OCI-M2 (cell line): Measurements from ENCODE around the gene DND1.
"Not testable (repeated sequence)": the region's sequence is repeated elsewhere in the genome, so short reads cannot be mapped to it uniquely, and the experiment has no call there.

Experiments
- DNase-seq: peaks from one replicate; lab custom pipeline; 2025; ENCODE audit not compliant: unreplicated experiment; lab: John Stamatoyannopoulos, UW

The DND1 gene

DNA sequence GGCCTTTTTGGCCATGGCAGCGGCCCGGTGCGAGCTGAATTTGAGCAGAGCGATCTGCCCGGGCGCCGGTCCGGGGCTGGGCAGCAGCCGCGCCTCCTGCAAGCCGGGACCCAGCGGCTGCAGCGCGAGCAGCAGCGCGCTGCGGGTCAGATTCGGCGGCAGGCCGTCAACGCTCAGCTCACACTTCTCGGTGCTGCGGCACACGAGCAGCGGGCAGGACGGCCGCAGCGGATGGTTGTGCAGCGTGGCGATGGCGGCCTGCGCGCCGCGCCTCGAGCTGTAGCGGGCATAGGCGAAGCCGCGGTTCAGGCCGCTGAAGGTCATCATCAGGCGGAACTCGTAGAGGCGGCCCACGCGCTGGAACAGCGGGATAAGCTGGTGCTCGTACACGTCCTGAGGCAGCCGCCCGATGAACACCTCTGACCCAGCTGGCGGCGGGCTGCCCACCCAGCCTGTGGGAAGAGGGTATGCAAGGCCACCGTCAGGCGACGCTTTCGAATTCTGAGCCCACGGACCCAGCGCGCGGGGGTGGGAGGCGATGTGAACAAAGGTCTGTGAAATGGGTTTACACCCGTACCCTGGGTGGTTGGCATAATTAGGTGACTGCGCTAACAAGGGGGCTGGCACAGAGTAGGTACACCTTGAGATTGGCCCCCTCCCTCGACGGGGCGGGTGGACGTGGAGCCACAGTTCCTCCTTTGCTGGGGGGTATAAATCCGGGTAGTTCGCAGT lies 755 bp downstream of the DND1 start:
- no peak for DNase-seq

- DNase-seq = no peak
These were observed 1.8 kb downstream of the DND1 start for GRCh38 chr5:140671472-140672125.

DNA sequence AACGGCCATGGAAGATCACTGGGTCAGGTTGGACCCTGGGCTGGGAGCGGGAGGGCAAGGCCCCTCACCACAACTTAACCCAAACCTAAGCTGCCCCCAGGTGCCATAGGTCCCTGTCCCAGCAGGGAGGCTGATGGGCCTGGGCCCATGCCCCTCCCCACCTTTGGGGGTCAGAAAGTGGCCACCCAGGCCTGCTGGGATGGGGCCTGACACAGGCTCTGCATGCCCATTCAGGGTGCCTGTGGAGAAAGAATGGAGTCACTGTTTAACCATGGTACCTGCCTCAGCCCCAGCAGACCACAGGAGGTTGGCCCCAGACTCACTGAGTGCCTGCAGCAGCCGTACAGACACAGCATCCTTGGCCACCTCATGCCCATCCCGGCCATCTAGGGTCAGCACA lies 2.3 kb downstream of the DND1 start:
- DNase-seq = not testable (repeated sequence)

DNA sequence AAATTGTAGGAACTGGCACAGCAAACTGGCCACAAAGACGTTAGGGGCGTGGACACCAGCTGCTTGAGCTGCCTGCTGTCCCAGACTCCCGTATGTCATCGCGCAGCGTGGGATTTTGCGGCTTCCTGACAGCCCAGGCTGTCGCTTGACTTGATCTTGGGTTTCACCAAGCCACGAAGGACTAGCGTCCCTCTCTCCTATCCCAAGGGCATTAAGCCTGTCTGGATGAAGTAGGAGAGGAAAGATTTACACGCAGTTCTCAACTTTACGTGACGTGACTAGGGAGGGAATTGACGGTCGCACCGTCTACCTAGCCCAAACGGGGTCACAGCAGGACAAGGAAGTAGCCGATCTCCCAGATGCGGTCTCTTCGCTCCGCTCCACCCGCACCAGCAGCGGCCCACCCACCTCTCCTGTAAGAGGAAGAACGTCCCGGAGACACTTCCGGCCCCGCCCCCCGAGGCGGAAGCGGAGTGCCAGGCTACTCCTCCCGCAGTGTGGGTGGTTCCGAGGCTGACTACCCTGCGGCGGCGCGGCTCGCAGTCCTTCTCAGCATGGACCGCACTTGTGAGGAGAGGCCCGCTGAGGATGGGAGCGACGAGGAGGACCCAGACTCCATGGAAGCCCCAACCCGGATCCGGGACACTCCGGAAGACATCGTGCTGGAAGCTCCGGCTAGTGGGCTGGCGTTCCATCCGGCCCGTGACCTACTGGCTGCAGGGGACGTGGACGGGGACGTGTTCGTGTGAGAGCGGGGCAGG lies 8.8 kb downstream of the DND1 start, which contains the start of gene WDR55:
TSS of gene WDR55 (plus strand) at position 546 of the 761 bp plus-strand sequence. CDS start at position 555, 9 bp downstream.
- DNase-seq = peak; percentile 74

GRCh38 chr5:140664030-140664358 lies 9.4 kb downstream of the DND1 start:
- DNase-seq = no peak

GRCh38 chr5:140660371-140660770 lies 13.0 kb downstream of the DND1 start:
- not testable (repeated sequence) for DNase-seq

GRCh38 chr5:140658870-140659269 lies 14.5 kb downstream of the DND1 start:
- no peak for DNase-seq

- DNase-seq = no peak
These were observed 26.3 kb downstream of the DND1 start for GRCh38 chr5:140647042-140647419.

DNA sequence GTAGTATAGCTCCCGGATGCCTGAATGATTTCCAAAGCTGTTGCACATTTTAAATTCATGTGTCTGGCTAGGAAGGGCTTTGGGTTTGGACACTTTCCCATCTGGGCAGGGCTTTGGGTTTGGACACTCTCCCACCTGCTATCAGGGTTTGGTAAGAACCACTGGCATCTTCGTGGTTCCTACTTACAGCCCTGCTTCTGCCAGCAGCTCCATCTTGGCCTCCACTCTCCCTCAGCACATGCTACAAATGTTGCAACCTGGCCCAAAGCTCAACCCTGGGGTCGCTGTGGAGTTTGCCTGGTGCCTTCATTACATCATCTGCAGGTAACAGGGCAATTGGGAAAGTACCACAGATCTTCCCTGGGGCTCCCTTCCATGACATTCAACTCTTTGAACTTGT lies 30.7 kb downstream of the DND1 start:
- DNase-seq = no peak

DNA sequence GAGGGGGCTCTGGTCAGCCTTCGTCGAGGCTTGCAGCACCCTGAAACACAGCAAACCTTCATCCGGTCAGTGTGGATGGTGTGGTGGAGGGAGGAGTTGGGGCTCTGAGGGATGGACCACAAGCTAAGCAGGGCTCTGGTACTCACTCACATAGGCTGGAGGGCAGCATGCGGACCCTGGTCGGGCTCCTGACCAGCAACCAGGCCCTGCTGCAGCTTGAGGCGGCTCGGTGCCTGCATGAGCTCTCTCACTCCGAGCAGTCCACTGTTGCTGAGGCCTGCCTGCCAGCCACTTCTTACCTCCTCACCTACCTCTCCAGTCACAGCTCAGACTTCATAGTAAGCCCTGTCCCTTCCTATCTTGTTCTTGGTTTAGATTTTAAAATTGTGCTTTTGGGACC lies 31.7 kb downstream of the DND1 start:
- DNase-seq = no peak

GRCh38 chr5:140639148-140639981 lies 34.0 kb downstream of the DND1 start, which contains the start of gene TMCO6:
TSS of gene TMCO6 (plus strand) at chr5:140639451. CDS start at chr5:140639528, 77 bp downstream.
- DNase-seq = peak; percentile 89

DNA sequence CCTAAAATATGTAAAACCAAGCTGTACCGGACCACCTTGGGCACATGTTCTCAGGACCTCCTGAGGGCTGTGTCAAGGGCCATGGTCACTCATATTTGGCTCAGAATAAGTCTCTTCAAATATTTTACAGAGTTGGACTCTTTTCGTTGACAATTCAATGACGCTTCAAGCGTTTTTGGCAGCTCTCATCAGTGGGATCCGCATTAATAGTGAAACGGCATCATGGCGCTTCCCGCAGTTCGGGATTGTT lies 34.6 kb downstream of the DND1 start:
- not testable (repeated sequence) for DNase-seq

DNA sequence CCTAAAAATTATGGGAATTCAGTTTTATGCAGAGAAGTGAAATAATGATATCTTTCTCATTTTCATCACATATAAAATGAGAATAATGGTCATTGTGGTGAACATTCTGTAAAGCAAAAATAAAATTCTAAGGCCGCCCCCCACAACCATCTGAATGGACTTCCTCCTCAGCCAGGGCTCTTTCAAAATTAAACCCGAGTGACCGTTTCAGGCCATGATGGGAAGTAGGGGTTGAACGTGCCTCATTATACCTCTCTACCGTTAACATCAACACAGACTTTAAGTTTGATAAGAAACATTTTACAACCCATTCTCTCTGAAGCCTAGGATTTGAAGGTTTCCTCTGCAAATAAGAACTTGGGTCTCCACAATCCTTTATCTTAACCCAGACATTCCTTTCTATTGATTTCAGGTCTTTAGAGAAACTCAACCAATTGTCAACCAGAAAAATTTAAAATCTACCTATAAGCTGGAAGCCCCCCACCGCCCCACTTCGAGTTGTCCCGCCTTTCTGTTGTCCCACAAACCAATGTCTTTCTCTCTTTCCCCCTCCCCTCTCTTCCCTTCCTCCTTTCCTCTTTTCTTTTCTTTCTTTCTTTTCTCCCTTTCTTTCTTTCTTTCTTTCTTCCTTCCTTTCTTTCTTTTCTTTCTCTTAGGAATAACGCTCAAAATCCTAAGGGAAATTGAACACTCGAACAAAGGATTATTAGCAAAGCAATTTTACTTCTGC lies 35.8 kb downstream of the DND1 start:
- DNase-seq = no peak

GRCh38 chr5:140635291-140636257 lies 37.8 kb downstream of the DND1 start:
- no peak for DNase-seq

DNA sequence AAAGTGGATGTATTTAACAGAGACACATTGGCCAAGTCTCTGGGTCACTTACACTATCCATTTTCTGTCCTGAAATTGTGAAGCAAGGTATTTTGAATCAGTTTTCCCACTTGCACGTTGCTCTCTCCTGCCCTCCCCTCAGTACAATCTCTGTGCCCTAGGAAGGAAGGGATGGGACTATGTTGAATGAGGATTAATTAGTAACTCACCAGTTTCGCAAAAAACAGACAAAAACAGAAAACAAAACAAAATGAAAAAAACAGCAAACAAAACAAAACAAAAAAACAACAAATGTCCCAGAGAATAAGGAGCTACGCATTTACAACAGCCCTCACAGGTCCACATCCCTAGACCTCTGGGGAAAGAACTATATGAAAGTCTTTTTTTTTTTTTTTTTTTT lies 39.3 kb downstream of the DND1 start:
- DNase-seq = no peak

DNA sequence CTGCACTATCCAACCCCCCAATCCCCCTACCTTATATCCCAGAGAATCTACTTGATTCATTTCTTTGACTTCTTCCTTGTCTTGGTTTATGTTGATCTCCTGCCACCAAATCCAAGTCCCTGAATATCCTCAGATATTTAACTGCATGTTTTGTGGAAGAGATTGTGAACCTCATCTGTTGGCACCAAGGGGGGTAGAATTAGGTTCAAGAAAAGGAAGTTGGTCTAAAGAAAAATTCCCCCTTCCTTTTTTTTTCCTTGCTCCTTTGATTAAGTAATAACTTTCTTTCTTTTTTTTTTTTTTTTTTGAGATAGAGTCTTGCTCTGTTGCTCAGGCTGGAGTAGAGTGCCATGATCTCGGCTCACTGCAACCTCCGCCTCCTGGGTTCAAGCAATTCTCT lies 39.9 kb downstream of the DND1 start:
- no peak for DNase-seq

DNA sequence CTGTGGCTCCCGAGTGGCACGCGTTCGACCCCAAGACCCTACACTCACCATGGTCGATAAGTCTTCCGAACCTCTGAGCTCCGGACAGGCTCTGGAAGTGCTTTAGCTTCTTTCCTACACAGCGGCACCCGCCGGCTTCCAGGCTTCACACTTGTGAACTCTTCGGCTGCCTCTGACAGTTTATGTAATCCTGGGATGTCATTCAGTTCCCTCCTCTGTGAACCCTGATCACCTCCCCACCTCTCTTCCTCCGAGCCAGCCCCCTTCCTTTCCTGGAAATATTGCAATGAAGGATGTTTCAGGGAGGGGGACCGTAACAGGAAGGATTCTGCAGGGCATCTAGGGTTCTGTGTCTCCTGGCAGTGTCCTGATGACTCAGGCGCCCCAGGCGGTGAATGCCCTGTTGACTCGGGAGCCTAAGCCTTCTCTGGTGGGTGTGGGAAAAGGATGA lies 40.3 kb downstream of the DND1 start, which contains the start of gene CD14:
TSS of gene CD14 (minus strand) at position 155 of the 451 bp plus-strand sequence. CDS start at position 51, 104 bp downstream.
- DNase-seq = no peak

GRCh38 chr5:140632366-140633020 lies 40.9 kb downstream of the DND1 start:
- DNase-seq = no peak
